Smooth muscle cell (in vitro differentiated cells): ENCODE measurements around the gene BTG2. TPM values are rescaled to one million over a fixed set of nuclear protein-coding genes. Genes with fewer than 3 reads are reported as not detected.

Experiments used
- DNase-seq: peaks from one replicate; lab custom pipeline; 2025; ENCODE audit not compliant: unreplicated experiment; lab: John Stamatoyannopoulos, UW
- H2AFZ ChIP-seq: fragments of 200-600 bp; sonication (generic); 2 replicates; pipeline ENCODE4 v1.6.0; 2016; ENCODE audit warnings: antibody characterized with exemption, low read depth, mild to moderate bottlenecking
- H3F3A ChIP-seq: fragments of 200-600 bp; sonication (generic); 2 replicates; pipeline ENCODE4 v1.6.0; 2017; ENCODE audit warnings: antibody characterized with exemption, low read depth
- H3K27ac ChIP-seq: fragments of 200-600 bp; sonication (generic); 2 replicates; pipeline ENCODE4 v1.5.1; 2016; ENCODE audit warnings: low read depth, mild to moderate bottlenecking
- H3K27me3 ChIP-seq: fragments of 200-600 bp; sonication (generic); 2 replicates; pipeline ENCODE4 v1.6.1; 2016; ENCODE audit warnings: low read depth, mild to moderate bottlenecking
- H3K36me3 ChIP-seq: fragments of 200-600 bp; sonication (generic); 2 replicates; pipeline ENCODE4 v1.5.1; 2016; ENCODE audit warnings: low read depth
- H3K4me1 ChIP-seq: fragments of 200-600 bp; sonication (generic); 2 replicates; pipeline ENCODE4 v1.5.1; 2016; ENCODE audit warnings: low read depth
- H3K4me2 ChIP-seq: fragments of 200-600 bp; sonication (generic); 2 replicates; pipeline ENCODE4 v1.6.0; 2016; ENCODE audit warnings: mild to moderate bottlenecking
- H3K4me3 ChIP-seq: fragments of 200-600 bp; sonication (generic); 2 replicates; pipeline ENCODE4 v1.5.1; 2016; ENCODE audit warnings: mild to moderate bottlenecking
- H3K79me2 ChIP-seq: fragments of 200-600 bp; sonication (generic); 2 replicates; pipeline ENCODE4 v1.6.0; 2016; ENCODE audit warnings: low read depth, mild to moderate bottlenecking
- H3K9ac ChIP-seq: fragments of 200-600 bp; sonication (generic); 2 replicates; pipeline ENCODE4 v1.6.0; 2016; ENCODE audit warnings: low read depth
- H3K9me3 ChIP-seq: fragments of 200-600 bp; sonication (generic); replicated peaks from 2 replicates; pipeline ENCODE4 v1.5.1; 2016; ENCODE audit warnings: low read depth
- H4K20me1 ChIP-seq: fragments of 200-600 bp; sonication (generic); 2 replicates; pipeline ENCODE4 v1.6.0; 2016; ENCODE audit warnings: low read depth
- CTCF ChIP-seq: fragments of 200-600 bp; sonication (generic); IDR thresholded peaks from 2 replicates; pipeline ENCODE4 v1.5.1; 2017; ENCODE audit warnings: borderline replicate concordance, mild to moderate bottlenecking, antibody characterized with exemption; ENCODE audit not compliant: insufficient read depth, poor library complexity, severe bottlenecking
- WGBS: methylation state at CpG from one replicate; pipeline ENCODE4 v1.1.7; 2016; ENCODE audit warnings: low lambda C conversion rate; 5-methylcytosine and 5-hydroxymethylcytosine counted together
- polyA plus RNA-seq: library from polyadenylated mRNA; unstranded; fragments of >200 nt; fragmentation: Nextera tagmentation; extraction: Ambion mirVana; gene quantifications from 2 replicates; pipeline ENCODE4 v1.2.1, GENCODE V29; 2016
- total RNA-seq: library from RNA; depleted of rRNA; stranded (reverse); fragments of >200 nt; gene quantifications from 2 replicates; pipeline ENCODE4 v1.2.3, GENCODE V29; 2014

Gene BTG2
- total and polyA plus RNA-seq, 2 experiments from 2014 or later, result 80.0 to 93.8 TPM

- no peak overlapping the region for H3K4me2 ChIP-seq
- no peaks in the 10 kb centered on the region for H4K20me1 ChIP-seq
- H3K4me1 ChIP-seq, result peaks cover 12% of the 10 kb centered on the region
- no peaks in the 10 kb centered on the region for H3K9me3 ChIP-seq
- TF ChIP-seq CTCF, result no peak
- no peaks in the 10 kb centered on the region for H3K36me3 ChIP-seq
- H3K27me3 ChIP-seq, result no peaks in the 10 kb centered on the region
- H3F3A ChIP-seq, result no peaks in the 10 kb centered on the region
- no peak overlapping the region for H3K4me3 ChIP-seq
- no peak overlapping the region for H3K27ac ChIP-seq
- no peaks in the 10 kb centered on the region for H3K79me2 ChIP-seq
- DNase-seq, result no peak
- WGBS, result 29% methylated on average over 4 of the region's 4 CpGs
- no peak overlapping the region for H3K9ac ChIP-seq
- H2AFZ ChIP-seq, result no peak overlapping the region
These were observed 11.3 kb downstream of the BTG2 start for GRCh38 chr1:203316626-203317093.

- 66% methylated on average over 7 of the region's 7 CpGs for WGBS
- no peak overlapping the region for H3K4me2 ChIP-seq
These were observed 12.3 kb downstream of the BTG2 start for GRCh38 chr1:203317429-203318228.

GRCh38 chr1:203318229-203318517 is 12.9 kb downstream of the BTG2 start:
- Histone ChIP-seq H3F3A (no peaks in the 10 kb centered on the region), H3K9me3 (no peaks in the 10 kb centered on the region), H3K27ac (no peak overlapping the region), H3K4me1 (peaks cover 21% of the 10 kb centered on the region), H3K27me3 (no peaks in the 10 kb centered on the region), H3K4me2 (no peak overlapping the region), H2AFZ (no peak overlapping the region), H3K4me3 (no peak overlapping the region), H3K79me2 (no peaks in the 10 kb centered on the region), H4K20me1 (no peaks in the 10 kb centered on the region), H3K9ac (no peak overlapping the region), H3K36me3 (no peaks in the 10 kb centered on the region)
- TF ChIP-seq CTCF, result no peak
- DNase-seq, result no peak
- WGBS, result 95% methylated on average over 1 of the region's 1 CpG

More at GRCh38 chr1:203317429-203318228, 12.3 kb downstream of the BTG2 start:
- DNase-seq, result no peak
- no peak for TF ChIP-seq CTCF
- no peaks in the 10 kb centered on the region for H3K79me2 ChIP-seq
- no peak overlapping the region for H2AFZ ChIP-seq
- peaks cover 16% of the 10 kb centered on the region for H3K4me1 ChIP-seq
- no peaks in the 10 kb centered on the region for H3K27me3 ChIP-seq
- H3F3A ChIP-seq, result no peaks in the 10 kb centered on the region
- no peak overlapping the region for H3K9ac ChIP-seq
- no peaks in the 10 kb centered on the region for H4K20me1 ChIP-seq
- no peak overlapping the region for H3K4me3 ChIP-seq
- no peaks in the 10 kb centered on the region for H3K9me3 ChIP-seq
- no peaks in the 10 kb centered on the region for H3K36me3 ChIP-seq
- H3K27ac ChIP-seq, result no peak overlapping the region
